ENCODE results near the gene SMYD2.

GRCh38 chr1:214352838-214353237 lies 71.9 kb downstream of the SMYD2 start:
- no peak for TF ChIP-seq EZH2phosphoT487 (IDR thresholded peaks at IDR 0.05; ENCODE audit: unreplicated experiment)
- no peak for TF ChIP-seq CTCF (conservative IDR thresholded peaks at IDR 0.05; ENCODE audit: low read depth in 2 of 2)

Measured in GM23338 (cell line).